ENCODE results near the gene UBQLN3.

DNA sequence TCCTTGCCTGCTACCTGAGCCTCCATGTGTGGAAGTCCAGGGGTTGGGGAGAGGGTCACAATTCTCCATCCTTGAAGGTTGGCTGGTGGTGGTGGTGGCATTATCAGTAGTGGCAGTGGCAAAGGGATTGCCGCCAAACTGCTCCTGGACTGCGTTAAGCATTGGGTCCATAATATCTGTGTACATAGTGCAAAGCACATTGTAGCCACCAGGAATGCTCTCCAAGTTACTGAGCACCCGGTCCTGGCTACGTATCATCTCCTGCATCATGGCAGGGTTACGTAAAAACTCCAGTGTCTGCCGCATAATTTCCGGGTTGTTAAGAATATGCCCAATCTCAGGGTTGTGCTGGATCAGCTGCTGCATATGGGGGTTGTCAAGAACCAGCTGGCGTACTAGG is 1.2 kb downstream of the UBQLN3 start:
- no peak for TF ChIP-seq GATA2 (IDR thresholded peaks at IDR 0.05; ENCODE audit: low read depth, low read length)
- no peak for TF ChIP-seq GATA3 (IDR thresholded peaks at IDR 0.05; ENCODE audit: low read depth, low read length)

Data from SH-SY5Y (cell line).